Vagina (tissue), 2 donors: ENCODE measurements around the gene BRCA1. TPM values are rescaled to one million over a fixed set of nuclear protein-coding genes. Genes with fewer than 3 reads are reported as not detected.
A peak's percentile ranks its signal among the peaks of the same experiment; 100 is the strongest.

Experiments
- DNase-seq, 2 donors: peaks; one replicate each; pipeline ENCODE4 v3.0.0-alpha.2; 2017; ENCODE audit errors: extremely low spot score in 2 of 2
- H3K27ac ChIP-seq: fragments of 200-600 bp; sonication (generic); one replicate; pipeline ENCODE4 v1.5.1; 2019
- H3K27me3 ChIP-seq: fragments of 200-600 bp; sonication (generic); one replicate; pipeline ENCODE4 v1.5.1; 2019
- H3K36me3 ChIP-seq, 2 donors: fragments of 200-600 bp; sonication (generic); one replicate each; pipeline ENCODE4 v1.5.1; 2017 to 2019
- H3K4me1 ChIP-seq: fragments of 200-600 bp; sonication (generic); one replicate; pipeline ENCODE4 v1.5.1; 2019
- H3K4me3 ChIP-seq, 2 donors: fragments of 200-600 bp; sonication (generic); 1 replicate in 1 of 2; 2 replicates in 1 of 2; pipeline ENCODE4 v1.5.1; 2016 to 2019
- H3K9me3 ChIP-seq: fragments of 200-600 bp; sonication (generic); one replicate; pipeline ENCODE4 v1.5.1; 2019
- POLR2A ChIP-seq, 2 donors: fragments of 450-650 bp; IDR thresholded peaks; one replicate each; pipeline ENCODE4 v1.6.1; 2017; ENCODE audit warnings: antibody characterized with exemption in 2 of 2, mild to moderate bottlenecking in 2 of 2, moderate library complexity in 2 of 2
- POLR2AphosphoS5 ChIP-seq, 2 donors: sonication (generic); formaldehyde crosslinking; IDR thresholded peaks; one replicate each; pipeline ENCODE4 v1.9.0; 2017; ENCODE audit warnings: antibody characterized with exemption in 2 of 2, mild to moderate bottlenecking in 2 of 2, low read depth in 1 of 2; ENCODE audit not compliant: insufficient read depth in 1 of 2
- intact Hi-C: fragments of 100-400 bp; cut with DNase I; formaldehyde crosslinking; loops from one replicate; pipeline ENCODE4 v1.15.1; 2023
- total RNA-seq: library from RNA; depleted of rRNA; stranded (reverse); fragments of >200 nt; gene quantifications from one replicate; pipeline ENCODE4 v1.2.3, GENCODE V29; 2016
- TF ChIP-seq, protein P1 (sequence below), 3 experiments: fragments of 450-650 bp in 2 of 3; fragments of 200-600 bp in 1 of 3; sonication (generic) in 1 of 3; IDR thresholded peaks; one replicate each; pipeline ENCODE4 v1.5.1; 2017 to 2019; ENCODE audit warnings: antibody characterized with exemption in 3 of 3, mild to moderate bottlenecking in 2 of 3, moderate library complexity in 2 of 3

BRCA1 gene
- total RNA-seq, 1 donor from 2014 or later, result 6.6 TPM

GRCh38 chr17:43126911-43127290 is 1.7 kb upstream of the BRCA1 start:
- Histone ChIP-seq H3K36me3 (no peaks in the 10 kb centered on the region), H3K4me1 (peaks cover 31% of the 10 kb centered on the region), H3K4me3 (no peak overlapping the region), H3K27ac (no peak overlapping the region), H3K9me3 (no peaks in the 10 kb centered on the region), H3K27me3 (no peaks in the 10 kb centered on the region)
- intact Hi-C loops, result loop anchor here (10.0 kb wide), 1 partner anchor 102 kb away; the partner anchor contains the start of genes RND2 and VAT1
- TF ChIP-seq POLR2AphosphoS5 (IDR thresholded peaks at IDR 0.05; ENCODE audit: insufficient read depth in 1 of 2, low read depth in 1 of 2), result no peak
- no peak for TF ChIP-seq POLR2A (IDR thresholded peaks at IDR 0.05)
- TF ChIP-seq, protein P1, sequence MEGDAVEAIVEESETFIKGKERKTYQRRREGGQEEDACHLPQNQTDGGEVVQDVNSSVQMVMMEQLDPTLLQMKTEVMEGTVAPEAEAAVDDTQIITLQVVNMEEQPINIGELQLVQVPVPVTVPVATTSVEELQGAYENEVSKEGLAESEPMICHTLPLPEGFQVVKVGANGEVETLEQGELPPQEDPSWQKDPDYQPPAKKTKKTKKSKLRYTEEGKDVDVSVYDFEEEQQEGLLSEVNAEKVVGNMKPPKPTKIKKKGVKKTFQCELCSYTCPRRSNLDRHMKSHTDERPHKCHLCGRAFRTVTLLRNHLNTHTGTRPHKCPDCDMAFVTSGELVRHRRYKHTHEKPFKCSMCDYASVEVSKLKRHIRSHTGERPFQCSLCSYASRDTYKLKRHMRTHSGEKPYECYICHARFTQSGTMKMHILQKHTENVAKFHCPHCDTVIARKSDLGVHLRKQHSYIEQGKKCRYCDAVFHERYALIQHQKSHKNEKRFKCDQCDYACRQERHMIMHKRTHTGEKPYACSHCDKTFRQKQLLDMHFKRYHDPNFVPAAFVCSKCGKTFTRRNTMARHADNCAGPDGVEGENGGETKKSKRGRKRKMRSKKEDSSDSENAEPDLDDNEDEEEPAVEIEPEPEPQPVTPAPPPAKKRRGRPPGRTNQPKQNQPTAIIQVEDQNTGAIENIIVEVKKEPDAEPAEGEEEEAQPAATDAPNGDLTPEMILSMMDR (IDR thresholded peaks at IDR 0.05), result no peak
- DNase-seq, result no peak

GRCh38 chr17:43125967-43126910 is 1.1 kb upstream of the BRCA1 start:
- peaks cover 31% of the 10 kb centered on the region for H3K4me1 ChIP-seq
- no peaks in the 10 kb centered on the region for H3K9me3 ChIP-seq
- no peaks in the 10 kb centered on the region for H3K36me3 ChIP-seq
- intact Hi-C loops, result loop anchor here (10.0 kb wide), 1 partner anchor 101 kb away; the partner anchor contains the start of genes RND2 and VAT1
- peak overlapping the region; percentile 62 for H3K27ac ChIP-seq
- no peak for TF ChIP-seq POLR2A (IDR thresholded peaks at IDR 0.05)
- TF ChIP-seq, protein P1 (IDR thresholded peaks at IDR 0.05), result no peak
- TF ChIP-seq POLR2AphosphoS5 (IDR thresholded peaks at IDR 0.05; ENCODE audit: insufficient read depth in 1 of 2, low read depth in 1 of 2), result no peak
- peak overlapping the region; percentile 59 to 71 for H3K4me3 ChIP-seq
- H3K27me3 ChIP-seq, result no peaks in the 10 kb centered on the region
- DNase-seq, result no peak

- no peak overlapping the region for H3K27ac ChIP-seq
- TF ChIP-seq, protein P1 (IDR thresholded peaks at IDR 0.05), result no peak
- TF ChIP-seq POLR2AphosphoS5 (IDR thresholded peaks at IDR 0.05; ENCODE audit: insufficient read depth in 1 of 2, low read depth in 1 of 2) (no peak), POLR2A (IDR thresholded peaks at IDR 0.05) (no peak)
- no peaks in the 10 kb centered on the region for H3K9me3 ChIP-seq
- no peaks in the 10 kb centered on the region for H3K36me3 ChIP-seq
- H3K4me3 ChIP-seq, result no peak overlapping the region
- intact Hi-C loops, result no loop called here
- DNase-seq, result no peak
- H3K4me1 ChIP-seq, result peaks cover 2% of the 10 kb centered on the region
- no peaks in the 10 kb centered on the region for H3K27me3 ChIP-seq
Observed at GRCh38 chr17:43118679-43119615, 6.2 kb downstream of the BRCA1 start.

GRCh38 chr17:43114151-43114552 is 11.0 kb downstream of the BRCA1 start:
- H3K27me3 ChIP-seq, result no peaks in the 10 kb centered on the region
- DNase-seq, result no peak
- H3K9me3 ChIP-seq, result no peaks in the 10 kb centered on the region
- H3K36me3 ChIP-seq, result no peaks in the 10 kb centered on the region
- H3K4me1 ChIP-seq, result no peaks in the 10 kb centered on the region
- H3K4me3 ChIP-seq, result no peak overlapping the region
- H3K27ac ChIP-seq, result no peak overlapping the region
- TF ChIP-seq POLR2AphosphoS5 (IDR thresholded peaks at IDR 0.05; ENCODE audit: insufficient read depth in 1 of 2, low read depth in 1 of 2) (no peak), POLR2A (IDR thresholded peaks at IDR 0.05) (no peak)
- TF ChIP-seq, protein P1 (IDR thresholded peaks at IDR 0.05), result no peak
- intact Hi-C loops, result no loop called here
